ENCODE results near the gene PDCD10.

DNA sequence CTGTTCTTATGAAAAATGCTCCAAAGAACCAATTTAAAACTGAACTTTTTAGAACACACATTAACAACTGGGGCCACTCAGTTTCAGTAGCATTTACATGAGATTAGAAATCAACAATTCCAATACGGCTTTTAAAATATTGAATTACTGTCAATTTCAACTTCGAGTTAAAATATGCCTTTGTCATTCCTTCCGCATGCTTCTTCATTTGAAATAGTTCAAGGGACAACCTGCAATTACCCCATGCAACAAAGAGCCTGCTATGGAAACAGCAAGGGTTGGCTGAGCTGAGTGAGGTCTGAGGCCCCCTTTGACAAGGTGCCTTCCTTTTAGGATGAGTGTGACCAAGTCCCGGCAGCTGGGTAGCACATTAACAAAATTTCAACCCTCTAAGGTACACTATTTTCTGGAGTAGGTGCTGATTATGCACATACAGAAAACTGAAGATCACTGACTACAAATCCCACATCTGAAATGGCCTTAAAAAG, 11.6 kb downstream of the PDCD10 start:
- no peak for TF ChIP-seq RAD21 (IDR thresholded peaks at IDR 0.05; ENCODE audit: low read depth)
- TF ChIP-seq, protein P1, sequence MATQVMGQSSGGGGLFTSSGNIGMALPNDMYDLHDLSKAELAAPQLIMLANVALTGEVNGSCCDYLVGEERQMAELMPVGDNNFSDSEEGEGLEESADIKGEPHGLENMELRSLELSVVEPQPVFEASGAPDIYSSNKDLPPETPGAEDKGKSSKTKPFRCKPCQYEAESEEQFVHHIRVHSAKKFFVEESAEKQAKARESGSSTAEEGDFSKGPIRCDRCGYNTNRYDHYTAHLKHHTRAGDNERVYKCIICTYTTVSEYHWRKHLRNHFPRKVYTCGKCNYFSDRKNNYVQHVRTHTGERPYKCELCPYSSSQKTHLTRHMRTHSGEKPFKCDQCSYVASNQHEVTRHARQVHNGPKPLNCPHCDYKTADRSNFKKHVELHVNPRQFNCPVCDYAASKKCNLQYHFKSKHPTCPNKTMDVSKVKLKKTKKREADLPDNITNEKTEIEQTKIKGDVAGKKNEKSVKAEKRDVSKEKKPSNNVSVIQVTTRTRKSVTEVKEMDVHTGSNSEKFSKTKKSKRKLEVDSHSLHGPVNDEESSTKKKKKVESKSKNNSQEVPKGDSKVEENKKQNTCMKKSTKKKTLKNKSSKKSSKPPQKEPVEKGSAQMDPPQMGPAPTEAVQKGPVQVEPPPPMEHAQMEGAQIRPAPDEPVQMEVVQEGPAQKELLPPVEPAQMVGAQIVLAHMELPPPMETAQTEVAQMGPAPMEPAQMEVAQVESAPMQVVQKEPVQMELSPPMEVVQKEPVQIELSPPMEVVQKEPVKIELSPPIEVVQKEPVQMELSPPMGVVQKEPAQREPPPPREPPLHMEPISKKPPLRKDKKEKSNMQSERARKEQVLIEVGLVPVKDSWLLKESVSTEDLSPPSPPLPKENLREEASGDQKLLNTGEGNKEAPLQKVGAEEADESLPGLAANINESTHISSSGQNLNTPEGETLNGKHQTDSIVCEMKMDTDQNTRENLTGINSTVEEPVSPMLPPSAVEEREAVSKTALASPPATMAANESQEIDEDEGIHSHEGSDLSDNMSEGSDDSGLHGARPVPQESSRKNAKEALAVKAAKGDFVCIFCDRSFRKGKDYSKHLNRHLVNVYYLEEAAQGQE (IDR thresholded peaks at IDR 0.05; ENCODE audit: low read depth): no peak
- TF ChIP-seq, protein P2, sequence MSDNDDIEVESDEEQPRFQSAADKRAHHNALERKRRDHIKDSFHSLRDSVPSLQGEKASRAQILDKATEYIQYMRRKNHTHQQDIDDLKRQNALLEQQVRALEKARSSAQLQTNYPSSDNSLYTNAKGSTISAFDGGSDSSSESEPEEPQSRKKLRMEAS (IDR thresholded peaks at IDR 0.05): no peak
- no peak for TF ChIP-seq YY1 (IDR thresholded peaks at IDR 0.05; ENCODE audit: low read depth)
- TF ChIP-seq EP300 (IDR thresholded peaks at IDR 0.05; ENCODE audit: borderline replicate concordance): no peak
- no peak for TF ChIP-seq ZBTB7A (IDR thresholded peaks at IDR 0.05; ENCODE audit: low read depth)
- no peak for TF ChIP-seq EGR1 (IDR thresholded peaks at IDR 0.05)
- TF ChIP-seq CEBPB (IDR thresholded peaks at IDR 0.05): no peak
- TF ChIP-seq TCF12 (IDR thresholded peaks at IDR 0.05; ENCODE audit: low read depth): no peak
- no peak for TF ChIP-seq NFIC (IDR thresholded peaks at IDR 0.05)
